Testis (tissue), 2 donors: ENCODE results near the gene SERPINA12.

Experiments used
- POLR2A ChIP-seq: fragments of 450-650 bp; IDR thresholded peaks from one replicate; pipeline ENCODE4 v1.6.1; 2017; ENCODE audit warnings: antibody characterized with exemption, mild to moderate bottlenecking, moderate library complexity
- TF ChIP-seq, protein P1 (sequence below), 3 experiments: fragments of 450-650 bp in 2 of 3; fragments of 200-600 bp in 1 of 3; sonication (generic) in 1 of 3; IDR thresholded peaks; one replicate each; pipeline ENCODE4 v1.5.1; 2016 to 2019; ENCODE audit warnings: antibody characterized with exemption in 3 of 3, mild to moderate bottlenecking in 2 of 3, moderate library complexity in 1 of 3

DNA sequence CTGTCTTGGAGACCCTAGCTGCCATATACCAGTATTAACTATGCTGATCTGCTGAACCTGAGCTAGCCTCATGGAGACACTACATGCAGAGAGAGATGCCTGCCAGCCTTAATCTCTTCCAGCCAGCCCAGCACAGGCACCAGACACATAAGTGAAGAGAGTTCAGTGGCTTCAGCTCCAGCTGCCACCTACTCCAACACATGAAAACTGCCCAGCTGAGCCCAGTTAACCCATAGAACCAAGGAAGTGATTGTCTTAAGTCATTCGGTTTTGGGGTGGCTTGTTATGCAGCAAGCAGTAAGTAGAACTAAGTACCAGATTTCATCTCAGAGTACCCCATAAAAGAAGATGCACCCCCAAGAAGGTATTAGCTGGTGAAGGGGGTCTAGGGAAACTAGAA is 64.3 kb downstream of the SERPINA12 start:
- TF ChIP-seq POLR2A: no peak
- TF ChIP-seq, protein P1, sequence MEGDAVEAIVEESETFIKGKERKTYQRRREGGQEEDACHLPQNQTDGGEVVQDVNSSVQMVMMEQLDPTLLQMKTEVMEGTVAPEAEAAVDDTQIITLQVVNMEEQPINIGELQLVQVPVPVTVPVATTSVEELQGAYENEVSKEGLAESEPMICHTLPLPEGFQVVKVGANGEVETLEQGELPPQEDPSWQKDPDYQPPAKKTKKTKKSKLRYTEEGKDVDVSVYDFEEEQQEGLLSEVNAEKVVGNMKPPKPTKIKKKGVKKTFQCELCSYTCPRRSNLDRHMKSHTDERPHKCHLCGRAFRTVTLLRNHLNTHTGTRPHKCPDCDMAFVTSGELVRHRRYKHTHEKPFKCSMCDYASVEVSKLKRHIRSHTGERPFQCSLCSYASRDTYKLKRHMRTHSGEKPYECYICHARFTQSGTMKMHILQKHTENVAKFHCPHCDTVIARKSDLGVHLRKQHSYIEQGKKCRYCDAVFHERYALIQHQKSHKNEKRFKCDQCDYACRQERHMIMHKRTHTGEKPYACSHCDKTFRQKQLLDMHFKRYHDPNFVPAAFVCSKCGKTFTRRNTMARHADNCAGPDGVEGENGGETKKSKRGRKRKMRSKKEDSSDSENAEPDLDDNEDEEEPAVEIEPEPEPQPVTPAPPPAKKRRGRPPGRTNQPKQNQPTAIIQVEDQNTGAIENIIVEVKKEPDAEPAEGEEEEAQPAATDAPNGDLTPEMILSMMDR (IDR thresholded peaks at IDR 0.05): no peak
